ENCODE results near the gene CEBPG. TPM values are rescaled to one million over a fixed set of nuclear protein-coding genes. Genes with fewer than 3 reads are reported as not detected.

CEBPG gene
- total and polyA plus RNA-seq, 9 of the 15 experiments (the other 6 are each of a cell fraction or from before 2014, with no cell fraction given), result 9.5 to 34.9 (median 30.9) TPM

DNA sequence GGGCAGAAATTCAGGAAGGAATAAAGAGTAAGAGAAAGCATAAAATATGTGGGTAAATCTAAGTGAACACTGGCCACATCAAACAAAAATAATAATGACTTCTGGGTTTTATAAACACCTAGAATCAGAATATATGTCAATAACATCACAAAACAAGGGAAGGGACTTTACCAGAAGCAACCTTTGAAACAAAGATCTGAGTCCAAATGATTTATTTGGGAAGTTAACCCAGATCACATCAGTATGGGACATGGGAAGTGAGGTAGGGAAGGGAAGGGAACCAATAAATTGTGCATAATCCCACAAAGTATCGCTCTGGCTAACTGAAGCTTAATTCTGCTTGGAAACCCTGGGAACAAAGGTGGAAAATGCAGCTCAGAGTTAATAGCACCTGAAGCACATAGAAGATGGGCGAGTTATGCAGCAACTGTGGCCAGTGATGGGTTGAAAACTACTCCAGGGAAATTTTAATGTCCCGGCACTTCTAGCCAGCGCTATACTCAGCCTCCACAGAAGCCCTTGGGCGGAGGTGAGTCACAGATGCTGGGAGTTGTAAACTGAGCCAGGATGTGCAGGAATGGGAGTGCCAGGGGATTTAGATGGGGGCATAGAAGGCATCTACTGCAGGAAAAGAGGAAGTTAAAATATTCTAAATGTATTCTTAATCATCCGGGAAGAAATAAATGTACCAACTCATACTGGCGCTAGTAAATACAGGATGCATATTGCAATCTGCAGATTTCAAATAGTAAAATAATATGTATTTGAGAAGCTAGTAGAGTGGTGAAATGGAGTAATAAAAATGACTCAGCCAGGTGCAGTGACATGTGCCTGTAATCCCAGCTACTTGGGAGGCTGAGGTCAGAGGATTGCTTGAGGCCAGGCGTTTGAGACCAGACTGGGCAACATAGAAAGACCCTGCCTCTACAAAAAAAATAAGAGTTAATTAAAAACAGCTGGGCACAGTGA is 34.2 kb upstream of the CEBPG start:
- DNase-seq (ENCODE audit: extremely low read depth in 1 of 4, low spot score in 3 of 4), result no peak
- ATAC-seq, result no peak
- TF ChIP-seq TAL1 (IDR thresholded peaks at IDR 0.05) (no peak), BCL6 (CRISPR knock-in tag; IDR thresholded peaks at IDR 0.05) (no peak), FOXK1 (CRISPR knock-in tag; IDR thresholded peaks at IDR 0.05; ENCODE audit: borderline replicate concordance) (no peak), PPARD (CRISPR knock-in tag; IDR thresholded peaks at IDR 0.05) (no peak), OTX1 (CRISPR knock-in tag; IDR thresholded peaks at IDR 0.05) (no peak), KLF1 (tag; IDR thresholded peaks at IDR 0.05) (no peak), ZKSCAN8 (CRISPR knock-in tag; IDR thresholded peaks at IDR 0.05) (no peak), MXI1 (IDR thresholded peaks at IDR 0.05; ENCODE audit: low read depth, low read length) (no peak), SAFB2 (IDR thresholded peaks at IDR 0.05; ENCODE audit: borderline replicate concordance, low read depth, low read length, severe bottlenecking) (no peak), TCF3 (CRISPR knock-in tag; IDR thresholded peaks at IDR 0.05) (no peak), SAP30 (IDR thresholded peaks at IDR 0.05; ENCODE audit: borderline replicate concordance, insufficient read depth, low read depth, low read length, poor library complexity, severe bottlenecking) (no peak), MEF2D (tag; conservative IDR thresholded peaks at IDR 0.05; ENCODE audit: low read depth) (no peak)
- TF ChIP-seq, protein P1, sequence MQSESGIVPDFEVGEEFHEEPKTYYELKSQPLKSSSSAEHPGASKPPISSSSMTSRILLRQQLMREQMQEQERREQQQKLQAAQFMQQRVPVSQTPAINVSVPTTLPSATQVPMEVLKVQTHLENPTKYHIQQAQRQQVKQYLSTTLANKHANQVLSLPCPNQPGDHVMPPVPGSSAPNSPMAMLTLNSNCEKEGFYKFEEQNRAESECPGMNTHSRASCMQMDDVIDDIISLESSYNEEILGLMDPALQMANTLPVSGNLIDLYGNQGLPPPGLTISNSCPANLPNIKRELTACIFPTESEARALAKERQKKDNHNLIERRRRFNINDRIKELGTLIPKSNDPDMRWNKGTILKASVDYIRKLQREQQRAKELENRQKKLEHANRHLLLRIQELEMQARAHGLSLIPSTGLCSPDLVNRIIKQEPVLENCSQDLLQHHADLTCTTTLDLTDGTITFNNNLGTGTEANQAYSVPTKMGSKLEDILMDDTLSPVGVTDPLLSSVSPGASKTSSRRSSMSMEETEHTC (IDR thresholded peaks at IDR 0.05), result no peak
- TF ChIP-seq, protein P2, sequence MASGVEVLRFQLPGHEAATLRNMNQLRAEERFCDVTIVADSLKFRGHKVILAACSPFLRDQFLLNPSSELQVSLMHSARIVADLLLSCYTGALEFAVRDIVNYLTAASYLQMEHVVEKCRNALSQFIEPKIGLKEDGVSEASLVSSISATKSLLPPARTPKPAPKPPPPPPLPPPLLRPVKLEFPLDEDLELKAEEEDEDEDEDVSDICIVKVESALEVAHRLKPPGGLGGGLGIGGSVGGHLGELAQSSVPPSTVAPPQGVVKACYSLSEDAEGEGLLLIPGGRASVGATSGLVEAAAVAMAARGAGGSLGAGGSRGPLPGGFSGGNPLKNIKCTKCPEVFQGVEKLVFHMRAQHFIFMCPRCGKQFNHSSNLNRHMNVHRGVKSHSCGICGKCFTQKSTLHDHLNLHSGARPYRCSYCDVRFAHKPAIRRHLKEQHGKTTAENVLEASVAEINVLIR (CRISPR knock-in tag; IDR thresholded peaks at IDR 0.05), result no peak
- TF ChIP-seq, protein P3, sequence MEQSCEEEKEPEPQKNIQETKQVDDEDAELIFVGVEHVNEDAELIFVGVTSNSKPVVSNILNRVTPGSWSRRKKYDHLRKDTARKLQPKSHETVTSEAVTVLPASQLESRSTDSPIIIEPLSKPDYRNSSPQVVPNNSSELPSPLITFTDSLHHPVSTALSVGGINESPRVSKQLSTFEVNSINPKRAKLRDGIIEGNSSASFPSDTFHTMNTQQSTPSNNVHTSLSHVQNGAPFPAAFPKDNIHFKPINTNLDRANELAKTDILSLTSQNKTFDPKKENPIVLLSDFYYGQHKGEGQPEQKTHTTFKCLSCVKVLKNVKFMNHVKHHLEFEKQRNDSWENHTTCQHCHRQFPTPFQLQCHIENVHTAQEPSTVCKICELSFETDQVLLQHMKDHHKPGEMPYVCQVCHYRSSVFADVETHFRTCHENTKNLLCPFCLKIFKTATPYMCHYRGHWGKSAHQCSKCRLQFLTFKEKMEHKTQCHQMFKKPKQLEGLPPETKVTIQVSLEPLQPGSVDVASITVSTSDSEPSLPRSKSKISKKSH (CRISPR knock-in tag; IDR thresholded peaks at IDR 0.05), result no peak
- H3K79me2 ChIP-seq (ENCODE audit: control insufficient read depth, insufficient read depth, low read length), result no peaks in the 10 kb centered on the region
- POLR2A ChIA-PET, result interaction anchor here (0.6 to 0.9 kb wide), 2 partner anchors 32 to 99 kb away, joined by 3 read pairs; no protein-coding TSS in a partner anchor
- H4K20me1 ChIP-seq (replicated peaks; ENCODE audit: control insufficient read depth, insufficient read depth, low read length), result no peaks in the 10 kb centered on the region
- FAIRE-seq, result no peak
- no peaks in the 10 kb centered on the region for H3K9me1 ChIP-seq (ENCODE audit: control insufficient read depth, insufficient read depth, low read length)
- H3K36me3 ChIP-seq (ENCODE audit: control insufficient read depth, insufficient read depth, low read length), result no peaks in the 10 kb centered on the region
- H3K27me3 ChIP-seq (ENCODE audit: control insufficient read depth in 2 of 2, insufficient read depth in 2 of 2, low read length in 2 of 2), result peaks cover 0 to 8% of the 10 kb centered on the region in 2 experiments; a peak in 4 of 5 replicates
- no TSS peak for BruUV-seq (replicated peaks)
- H3K4me1 ChIP-seq (replicated peaks in 1 of 2; ENCODE audit: control insufficient read depth in 2 of 2, insufficient read depth in 2 of 2, low read length in 2 of 2), result no peaks in the 10 kb centered on the region
- no peaks in the 10 kb centered on the region for H3K9me3 ChIP-seq (replicated peaks; ENCODE audit: control insufficient read depth, insufficient read depth, low read depth, low read length)
- H3K27ac ChIP-seq (ENCODE audit: extremely low read depth, low read depth, low read length), result no peak overlapping the region
- no peak overlapping the region for H3K4me2 ChIP-seq (ENCODE audit: insufficient read depth, low read length)
- H3K4me3 ChIP-seq, result no peak overlapping the region
- intact Hi-C loops (cut with micrococcal nuclease), result no loop called here
- no peak overlapping the region for H2AFZ ChIP-seq (ENCODE audit: low read depth, low read length)
- in situ Hi-C loops (cut with MboI), result no loop called here
- CTCF ChIA-PET (ENCODE audit: low intra/inter-chr PET ratio), result no interaction called here
- 5% methylated on average over 8 of the region's 8 CpGs for WGBS (ENCODE audit: insufficient coverage, low coverage, missing lambda C conversion rate)
- no peak overlapping the region for H3K9ac ChIP-seq (ENCODE audit: insufficient read depth in 1 of 2, low read depth in 2 of 2, low read length in 2 of 2)

Measured in K562 (cell line).